Measurements from ENCODE around the gene TAPT1.

DNA sequence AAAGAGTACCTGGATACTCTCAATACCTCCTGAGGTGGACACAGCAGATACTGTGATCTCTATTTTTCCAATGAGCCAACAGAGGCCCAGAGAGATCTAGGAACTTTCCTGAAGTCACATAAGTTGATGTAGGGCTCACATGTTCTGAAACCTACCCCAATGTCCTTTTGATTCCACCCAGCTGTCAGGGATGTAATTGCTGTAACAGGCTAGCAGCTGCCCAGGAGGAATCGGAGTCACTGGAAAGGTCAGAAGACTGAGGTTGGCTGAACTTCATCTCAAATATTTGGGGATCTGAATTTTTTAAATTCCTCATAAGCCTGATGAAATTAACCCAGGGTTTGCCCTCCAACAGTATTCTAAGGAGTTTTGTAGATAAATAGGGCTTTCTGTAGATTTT lies 90.0 kb downstream of the TAPT1 start:
- TF ChIP-seq, protein P1, sequence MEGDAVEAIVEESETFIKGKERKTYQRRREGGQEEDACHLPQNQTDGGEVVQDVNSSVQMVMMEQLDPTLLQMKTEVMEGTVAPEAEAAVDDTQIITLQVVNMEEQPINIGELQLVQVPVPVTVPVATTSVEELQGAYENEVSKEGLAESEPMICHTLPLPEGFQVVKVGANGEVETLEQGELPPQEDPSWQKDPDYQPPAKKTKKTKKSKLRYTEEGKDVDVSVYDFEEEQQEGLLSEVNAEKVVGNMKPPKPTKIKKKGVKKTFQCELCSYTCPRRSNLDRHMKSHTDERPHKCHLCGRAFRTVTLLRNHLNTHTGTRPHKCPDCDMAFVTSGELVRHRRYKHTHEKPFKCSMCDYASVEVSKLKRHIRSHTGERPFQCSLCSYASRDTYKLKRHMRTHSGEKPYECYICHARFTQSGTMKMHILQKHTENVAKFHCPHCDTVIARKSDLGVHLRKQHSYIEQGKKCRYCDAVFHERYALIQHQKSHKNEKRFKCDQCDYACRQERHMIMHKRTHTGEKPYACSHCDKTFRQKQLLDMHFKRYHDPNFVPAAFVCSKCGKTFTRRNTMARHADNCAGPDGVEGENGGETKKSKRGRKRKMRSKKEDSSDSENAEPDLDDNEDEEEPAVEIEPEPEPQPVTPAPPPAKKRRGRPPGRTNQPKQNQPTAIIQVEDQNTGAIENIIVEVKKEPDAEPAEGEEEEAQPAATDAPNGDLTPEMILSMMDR (IDR thresholded peaks at IDR 0.05; ENCODE audit: low read length), result no peak
- TF ChIP-seq EZH2 (IDR thresholded peaks at IDR 0.05; ENCODE audit: borderline replicate concordance, low read length), result no peak

Measured in OCI-LY1 (cell line).